HG02970 (cell line): ENCODE data around the gene KAZN.

ENCODE experiments used
- ATAC-seq: cut with Tn5 transposase; IDR thresholded peaks from one replicate; pipeline ENCODE4 v1.9.1; 2021; ENCODE audit warnings: mild to moderate bottlenecking, moderate library complexity, moderate number of reproducible peaks; ENCODE audit not compliant: unreplicated experiment, low FRiP score

The KAZN gene

DNA sequence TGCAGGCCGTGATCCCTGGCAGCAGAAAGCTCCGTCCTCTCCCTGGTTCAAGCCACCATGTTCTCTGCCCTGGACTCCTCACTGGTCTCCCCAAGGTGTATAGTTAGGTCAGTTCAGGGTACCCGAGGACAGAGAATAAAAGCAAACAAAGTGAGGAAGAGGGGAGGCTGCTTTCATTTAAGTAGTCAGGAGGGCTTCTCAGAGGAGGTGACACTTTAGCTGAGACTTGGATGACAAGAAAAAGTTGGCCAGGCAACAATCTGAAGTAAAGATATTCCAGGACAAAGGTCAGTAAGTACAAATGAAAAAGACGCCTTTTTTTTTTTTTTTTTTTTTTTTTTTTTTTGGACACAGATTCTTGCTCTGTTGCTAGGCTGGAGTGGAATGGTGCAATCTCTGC, 297.2 kb downstream of the KAZN start:
- no peak for ATAC-seq

DNA sequence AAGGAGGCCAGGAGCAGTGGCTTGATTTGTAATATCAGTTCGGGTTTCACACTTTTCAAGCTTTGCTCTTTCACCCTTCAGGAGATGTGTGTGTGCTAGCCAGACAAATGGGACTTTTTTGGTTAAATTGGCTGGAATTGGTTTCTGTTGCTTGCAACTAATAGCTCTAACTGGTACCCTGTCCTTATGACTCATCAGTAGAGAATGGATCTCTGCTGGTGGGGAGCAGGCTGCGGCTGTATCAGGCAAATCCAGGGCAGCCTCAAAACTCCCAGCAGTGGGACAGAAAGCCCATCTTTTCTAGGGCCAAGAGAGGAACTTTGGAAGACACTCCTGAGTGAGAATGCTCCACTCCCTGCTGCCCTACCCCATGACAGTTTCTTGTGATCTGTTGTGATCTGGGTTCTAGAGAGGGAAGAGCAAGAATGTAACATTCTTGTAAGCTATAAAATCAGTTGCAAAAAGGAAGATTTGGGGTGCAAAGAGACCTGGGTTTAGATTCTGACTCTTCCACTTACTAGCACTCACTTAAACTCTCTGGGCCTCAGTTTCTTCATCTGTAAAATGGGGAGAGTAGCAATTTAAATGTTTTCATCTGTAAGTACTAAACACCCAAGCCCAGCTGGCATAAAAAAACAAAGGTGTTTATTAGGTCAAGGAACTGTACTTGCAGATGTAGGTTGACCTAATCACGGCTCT, 298.0 kb downstream of the KAZN start:
- no peak for ATAC-seq

DNA sequence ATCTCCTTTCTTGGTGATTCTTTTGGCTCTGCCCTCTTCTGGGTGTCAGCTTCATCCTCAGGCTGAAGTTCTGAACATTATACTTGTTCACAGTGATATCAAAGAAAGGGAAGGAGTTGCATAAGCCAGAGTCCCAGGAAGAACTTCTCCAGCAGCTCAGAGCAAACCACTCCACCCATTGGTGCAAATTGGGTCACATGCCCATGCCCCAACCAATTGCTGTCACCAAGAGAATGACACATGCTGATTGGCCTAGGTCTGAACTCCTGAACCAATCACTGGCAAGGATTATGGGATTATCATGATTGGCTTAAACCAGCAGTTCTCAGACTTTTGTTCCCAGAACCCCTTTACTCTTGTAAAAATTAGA, 298.6 kb downstream of the KAZN start:
- no peak for ATAC-seq

DNA sequence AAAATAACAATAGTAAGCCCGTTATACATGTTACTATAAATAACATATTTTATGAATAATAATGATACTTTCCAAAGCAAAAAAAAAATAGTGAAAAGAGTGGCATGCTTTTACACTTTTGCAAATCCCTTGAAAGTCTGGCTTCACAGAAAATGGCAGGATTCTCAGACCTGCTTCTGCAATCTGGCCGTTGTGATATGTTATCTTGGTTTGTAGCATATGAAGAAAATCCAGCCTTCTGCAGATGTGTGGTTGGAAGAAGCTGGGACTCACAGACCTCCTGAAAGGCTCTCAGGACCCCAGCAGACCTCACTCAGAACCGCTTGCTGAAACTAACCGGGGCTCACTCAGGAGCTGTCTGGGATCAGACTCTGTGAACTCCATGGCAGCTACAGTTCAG, 299.1 kb downstream of the KAZN start:
- no peak for ATAC-seq

DNA sequence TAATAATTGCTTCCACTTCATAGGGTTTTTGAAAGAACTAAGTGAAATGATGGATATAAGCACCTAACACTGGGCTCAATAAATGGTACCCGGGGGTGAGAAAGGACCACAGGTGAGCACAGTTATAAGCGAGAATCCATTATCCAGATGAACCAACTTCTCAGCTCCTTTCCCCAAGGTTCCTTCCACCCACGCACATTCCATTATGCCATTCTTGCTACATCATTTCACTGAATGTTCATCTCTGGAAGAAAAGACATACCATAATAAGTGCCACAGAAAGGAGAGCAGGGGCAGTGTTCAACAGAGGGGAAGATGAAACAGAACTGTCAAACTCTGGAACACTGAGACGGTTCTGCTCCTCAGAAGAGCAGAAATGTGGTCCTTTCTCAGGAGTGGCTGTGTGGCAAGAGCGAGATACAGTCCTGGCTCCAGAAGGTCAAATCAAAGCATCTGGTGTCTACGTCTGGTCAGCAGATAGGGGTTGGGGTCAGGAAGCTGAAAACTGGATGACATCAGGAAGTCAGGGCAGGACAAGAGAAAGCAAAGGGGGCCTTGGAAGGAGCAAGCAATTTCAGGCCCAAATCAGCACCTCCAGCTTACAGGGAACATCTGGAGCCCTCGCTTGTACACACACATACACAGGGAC, 299.6 kb downstream of the KAZN start:
- no peak for ATAC-seq

DNA sequence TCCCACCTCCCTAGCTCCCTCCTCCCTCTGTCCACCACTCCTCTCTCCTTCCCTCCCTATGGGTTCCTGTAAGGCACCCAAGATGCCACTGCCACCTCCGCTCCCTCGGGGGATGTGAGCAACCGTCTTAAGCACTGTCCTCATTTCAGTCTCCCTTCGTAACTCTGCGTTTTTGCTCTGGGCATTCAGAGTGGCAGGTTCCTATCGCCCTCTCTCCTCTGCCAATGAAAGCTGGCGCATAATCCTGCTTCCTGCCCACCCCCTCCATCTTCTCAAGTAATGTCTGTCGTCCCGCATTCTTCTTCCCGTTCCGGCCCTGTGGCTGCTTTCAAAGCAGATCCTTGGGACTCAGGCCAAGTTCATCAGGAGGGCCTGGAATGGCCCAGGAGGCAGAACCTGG, 301.2 kb downstream of the KAZN start:
- ATAC-seq: no peak

DNA sequence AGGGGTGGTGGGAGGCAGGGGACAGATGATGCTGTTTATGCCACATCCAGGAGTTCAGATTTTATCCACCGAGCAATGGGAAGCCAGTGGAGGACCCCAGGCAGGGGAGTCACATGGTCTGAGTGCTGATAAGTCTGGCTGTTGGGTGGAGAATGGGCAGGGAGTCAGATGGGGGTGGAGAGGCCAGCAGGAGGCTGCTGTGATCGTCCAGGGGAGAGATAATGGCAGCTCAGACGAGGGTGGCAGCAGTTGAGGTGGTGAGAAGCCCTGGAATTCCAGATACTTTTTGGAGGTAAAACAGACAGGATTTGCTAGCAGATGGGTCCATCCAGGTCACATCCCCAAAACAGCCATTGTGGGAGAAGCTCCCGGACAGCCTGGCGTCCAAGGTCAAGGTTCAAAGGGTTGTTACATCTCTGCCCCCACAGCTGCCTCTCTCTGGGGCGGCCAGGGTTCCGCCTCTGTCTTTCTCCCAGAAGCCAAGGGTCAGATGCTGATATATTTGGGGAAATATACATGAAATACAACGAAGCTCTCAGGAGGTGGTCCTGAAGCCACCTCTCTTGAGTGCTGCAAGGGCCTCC, 303.0 kb downstream of the KAZN start:
- ATAC-seq: no peak

DNA sequence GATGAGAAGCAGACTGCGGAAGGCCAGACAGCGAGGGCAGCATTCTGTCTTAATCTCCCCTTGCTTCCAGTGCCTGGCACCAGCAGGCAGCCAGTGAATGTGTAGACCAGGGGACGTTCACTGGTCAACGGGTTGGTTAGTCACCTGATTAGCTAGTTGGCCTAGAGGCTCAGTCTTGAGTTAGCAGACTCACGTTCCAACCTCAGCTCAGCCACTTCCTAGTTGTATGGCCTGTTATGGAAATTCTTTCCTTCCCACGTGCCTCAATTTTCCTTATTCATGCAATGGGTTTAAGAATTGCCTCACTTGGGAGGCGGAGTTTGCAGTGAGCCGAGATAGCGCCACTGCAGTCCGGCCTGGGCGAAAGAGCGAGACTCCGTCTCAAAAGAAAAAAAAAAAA, 305.4 kb downstream of the KAZN start:
- ATAC-seq: no peak

DNA sequence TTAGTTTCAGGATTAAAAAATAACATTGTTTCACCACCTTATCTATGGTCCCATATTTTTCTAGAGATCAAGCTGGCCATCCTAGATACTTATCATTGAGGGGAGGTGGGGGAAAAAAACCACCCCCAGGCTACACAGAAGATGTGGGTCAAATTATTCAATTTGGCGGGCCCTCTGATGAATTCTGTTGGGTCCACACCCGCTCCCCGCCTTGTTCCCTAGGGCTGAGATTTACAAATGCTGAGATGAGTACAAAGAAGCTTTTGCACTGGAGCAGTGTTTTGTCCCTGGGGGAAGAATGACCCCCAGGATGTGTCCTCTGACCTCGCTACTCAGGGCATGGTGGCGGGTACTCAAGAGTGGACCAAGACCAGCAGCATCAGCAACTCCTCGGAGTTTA, 308.2 kb downstream of the KAZN start:
- no peak for ATAC-seq

DNA sequence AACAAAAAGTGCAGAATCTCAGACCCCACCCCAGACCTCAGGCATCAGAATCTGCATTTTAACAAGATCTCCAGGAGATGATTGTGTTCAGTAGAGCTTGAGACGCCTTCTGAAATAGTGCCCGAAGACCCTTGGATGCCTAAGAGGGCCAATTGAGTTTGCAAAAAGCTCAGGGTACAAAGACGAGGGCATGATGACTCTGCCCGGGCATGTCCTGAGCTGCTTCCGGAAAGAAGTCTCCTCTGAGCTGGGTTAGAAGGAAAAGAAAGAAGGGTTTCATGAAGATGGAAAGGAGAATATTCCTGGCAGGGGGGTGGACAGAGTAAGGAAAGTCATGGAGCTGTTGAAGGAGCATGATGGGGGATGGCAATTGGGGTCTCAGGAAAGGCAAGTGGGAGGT, 308.9 kb downstream of the KAZN start:
- no peak for ATAC-seq

DNA sequence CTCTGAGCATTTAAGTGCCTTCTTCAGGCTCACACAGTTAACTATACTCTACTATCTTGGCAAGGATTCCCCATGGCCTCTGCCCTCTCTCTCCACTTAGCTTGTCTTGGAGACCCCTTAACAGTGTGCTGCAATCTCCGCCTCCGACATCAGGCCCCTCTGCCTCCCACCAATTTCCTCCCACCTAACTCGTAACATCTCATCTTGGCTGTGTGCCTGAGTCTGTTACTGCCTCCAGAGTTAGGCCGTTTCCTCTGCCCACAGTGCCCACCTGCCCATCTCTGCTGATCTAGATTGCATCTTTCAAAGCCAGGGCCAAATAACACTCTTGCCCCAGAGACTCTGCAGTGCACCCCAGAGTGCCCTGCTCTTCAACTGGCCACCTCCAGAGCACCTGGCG, 310.8 kb downstream of the KAZN start:
- ATAC-seq: no peak

DNA sequence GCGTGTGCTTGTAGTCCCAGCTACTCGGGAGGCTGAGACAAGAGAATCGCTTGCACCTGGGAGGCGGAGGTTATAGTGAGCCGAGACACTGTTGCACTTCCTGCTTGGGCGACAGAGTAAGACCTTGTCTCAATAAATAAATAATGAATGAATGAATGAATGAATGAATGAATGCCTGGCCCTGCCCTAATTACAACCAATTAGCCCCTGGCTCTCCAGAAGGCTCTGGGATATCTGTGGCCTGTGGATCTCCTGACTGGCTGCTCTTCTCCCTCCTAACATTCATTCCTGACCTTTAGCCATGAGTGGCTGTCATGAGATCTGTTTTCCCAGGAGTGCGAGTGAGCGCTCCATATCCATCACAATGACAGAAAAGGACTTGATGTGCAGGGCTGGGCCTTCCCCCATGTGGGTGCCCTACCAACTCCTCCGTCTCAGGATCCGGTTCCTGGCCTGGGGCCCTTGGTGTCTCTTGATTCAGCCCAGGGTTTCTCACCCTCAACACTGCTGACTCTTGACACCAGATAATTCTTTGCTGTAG, 311.5 kb downstream of the KAZN start:
- no peak for ATAC-seq

DNA sequence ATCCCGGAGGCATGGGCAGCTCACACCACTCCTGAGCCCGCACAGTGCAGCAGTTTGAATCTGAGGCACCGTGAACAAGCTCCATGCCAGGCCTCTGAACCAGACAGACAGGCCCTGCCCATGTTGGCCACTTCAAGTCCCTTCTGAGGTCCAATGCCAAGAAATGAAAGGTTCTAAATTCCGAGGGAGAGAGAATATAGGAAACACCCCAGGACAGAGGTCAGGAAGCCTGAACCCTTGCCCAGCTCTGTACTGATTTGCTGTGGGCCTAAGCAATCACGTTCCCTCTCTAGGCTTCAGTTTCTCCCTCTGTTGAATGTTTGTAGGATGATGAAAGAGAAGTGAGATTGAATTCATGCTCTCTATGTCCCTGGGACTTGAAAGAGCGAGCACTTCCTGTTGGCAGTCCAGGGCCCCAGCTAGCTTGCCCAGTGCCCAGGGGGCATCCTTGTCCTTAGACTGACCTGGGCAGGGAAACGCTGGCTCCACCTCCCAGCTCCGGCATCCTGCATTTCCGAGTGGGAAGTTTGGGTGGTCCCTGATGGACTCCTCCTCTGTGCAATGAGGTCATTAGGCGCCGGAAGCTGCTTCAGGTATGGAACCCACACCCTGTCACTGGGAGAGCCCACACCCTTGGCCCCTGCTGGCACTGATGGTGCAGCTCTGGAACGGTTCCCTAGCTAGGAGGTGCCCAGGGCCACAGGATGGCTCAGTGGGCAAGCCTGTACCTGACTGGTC, 312.7 kb downstream of the KAZN start:
- ATAC-seq: no peak

DNA sequence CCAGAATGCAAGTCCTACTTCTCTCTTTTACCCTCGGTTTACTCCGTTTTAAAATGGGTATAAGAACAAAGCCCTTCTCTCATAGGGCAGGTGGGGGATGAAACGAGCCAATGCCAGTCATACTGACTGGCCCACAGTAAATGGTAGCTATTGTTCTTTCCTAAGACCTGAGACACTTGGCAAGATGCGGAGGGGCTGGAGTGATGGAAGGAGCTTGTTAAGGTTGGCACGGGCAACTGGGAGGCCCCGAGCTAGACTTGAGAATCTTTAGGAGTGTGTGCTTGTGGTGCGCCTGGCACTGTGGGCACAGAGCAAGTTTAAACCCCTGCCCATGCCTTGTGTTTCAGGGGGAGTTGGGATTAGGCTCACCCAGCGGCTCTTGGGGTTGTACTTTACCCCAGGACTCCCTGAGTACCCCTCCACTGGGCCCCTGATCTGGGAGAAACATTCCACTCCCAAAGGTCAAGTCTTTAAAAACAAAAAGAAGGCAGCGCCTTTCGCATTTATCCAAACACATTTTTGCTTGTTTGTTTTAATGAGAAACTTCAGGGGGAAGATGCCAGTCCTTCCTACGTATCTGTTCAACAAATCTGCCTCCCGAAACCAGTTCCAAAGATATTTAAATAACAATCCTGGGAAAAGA, 314.5 kb downstream of the KAZN start:
- ATAC-seq: no peak

DNA sequence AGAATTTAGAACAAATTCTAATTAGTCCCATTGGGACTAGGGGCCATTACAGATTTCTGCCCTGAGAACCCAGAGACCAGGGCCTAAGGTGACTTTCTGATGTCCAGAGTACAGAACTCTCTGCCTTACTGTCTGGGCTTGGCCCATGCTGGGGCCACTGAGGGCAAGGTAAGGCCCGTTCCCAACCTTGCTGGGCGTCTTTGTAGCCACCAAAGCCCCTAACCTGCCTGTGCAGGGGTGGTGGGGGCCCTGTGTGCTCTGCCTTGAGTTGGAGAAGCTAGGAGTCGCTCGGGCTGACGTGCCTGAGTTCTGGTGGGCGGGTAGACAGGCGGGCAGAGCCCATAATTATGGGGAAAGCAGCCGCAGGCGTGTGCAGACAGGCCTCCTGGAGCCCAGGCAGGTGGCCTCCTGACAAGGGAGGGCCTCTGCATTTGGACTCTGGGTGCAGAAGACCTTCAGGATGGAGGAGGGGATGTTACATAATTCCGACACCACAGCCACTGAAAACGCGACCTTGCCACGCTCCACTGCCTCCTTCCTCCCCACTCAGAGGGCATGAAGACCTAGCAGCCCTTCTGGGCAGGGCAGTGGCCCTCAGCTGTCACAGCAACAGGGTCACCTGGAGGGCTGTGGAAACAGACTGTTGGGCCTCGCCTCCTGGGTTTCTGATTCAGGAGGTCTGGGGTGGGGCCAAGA, 315.1 kb downstream of the KAZN start:
- ATAC-seq: no peak

DNA sequence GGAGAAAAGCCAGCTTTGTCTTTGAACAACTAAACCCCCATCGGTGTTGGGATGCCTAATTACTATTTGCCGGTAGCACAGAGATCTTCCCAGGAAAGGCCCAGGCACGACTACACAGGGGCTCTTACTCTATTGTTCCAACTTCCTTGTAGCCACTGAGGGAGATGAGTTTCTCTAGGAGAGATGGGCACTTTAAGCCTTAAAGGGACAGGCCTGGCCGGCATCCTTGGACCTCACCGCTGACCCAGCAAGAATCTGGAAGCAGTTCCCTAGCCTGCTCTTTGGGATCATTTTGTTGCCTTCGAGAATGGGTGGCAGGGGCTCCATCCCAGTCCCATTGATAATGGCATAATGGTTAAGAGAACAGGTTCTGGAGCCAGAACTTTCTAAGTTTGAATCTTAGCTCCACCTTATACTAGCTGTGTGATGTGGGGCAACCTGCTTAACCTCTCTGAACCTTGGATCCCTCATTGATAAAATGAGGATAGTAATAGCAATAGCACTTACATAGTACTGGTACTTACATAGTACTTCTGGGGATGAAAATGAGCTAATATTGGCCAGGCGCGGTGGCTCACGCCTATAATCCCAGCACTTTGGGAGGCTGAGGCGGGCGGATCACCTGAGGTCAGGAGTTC, 316.0 kb downstream of the KAZN start:
- ATAC-seq: no peak

DNA sequence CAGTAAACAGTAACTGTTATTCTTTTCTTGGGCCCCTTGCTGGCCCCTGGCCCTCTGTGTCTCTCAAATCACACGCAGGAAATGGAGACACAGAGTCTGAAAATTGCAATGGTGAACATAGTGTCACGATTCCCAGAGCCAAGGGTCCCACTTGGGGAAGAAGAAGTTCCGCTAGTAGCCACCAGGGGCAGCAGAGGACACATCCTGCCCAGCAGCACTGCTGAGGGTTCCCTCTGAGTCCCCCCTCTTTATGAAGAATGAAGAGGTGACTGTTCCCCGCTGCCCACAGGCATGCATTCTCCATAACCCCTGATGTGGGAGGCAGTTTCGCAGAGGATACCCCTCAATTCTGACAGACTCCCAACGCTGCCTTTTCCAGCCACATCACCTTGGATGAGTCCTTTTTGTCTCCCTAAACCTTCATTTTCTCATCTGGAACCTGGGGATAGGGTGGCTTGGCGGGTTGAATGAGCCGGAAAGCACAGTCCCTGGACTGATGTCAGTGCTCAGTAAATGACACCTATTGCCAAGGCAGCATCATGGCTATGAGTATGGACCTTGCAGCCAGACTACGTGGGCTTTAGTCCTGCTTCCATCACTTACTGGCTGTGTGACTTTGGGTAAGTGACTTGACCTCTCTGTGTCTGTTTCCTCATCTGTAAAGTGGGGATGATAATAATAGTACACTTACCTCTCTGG, 317.0 kb downstream of the KAZN start:
- ATAC-seq: no peak

DNA sequence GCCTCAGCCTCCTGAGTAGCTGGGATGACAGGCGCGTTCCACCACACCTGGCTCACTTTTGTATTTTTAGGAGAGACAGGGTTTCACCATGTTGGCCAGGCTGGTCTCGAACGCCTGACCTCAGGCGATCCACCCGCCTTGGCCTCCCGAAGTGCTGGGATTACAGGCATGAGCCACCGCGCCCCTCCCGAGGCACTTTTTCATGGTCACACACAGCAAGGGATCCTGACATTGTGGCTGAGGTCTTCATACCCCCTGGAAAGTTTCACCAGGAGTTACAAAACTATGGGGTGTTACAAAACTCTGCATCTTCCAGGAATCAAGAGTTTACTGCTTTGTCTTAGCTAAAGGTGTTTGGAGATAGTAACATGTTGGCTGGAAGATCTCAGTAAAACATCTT, 320.8 kb downstream of the KAZN start:
- no peak for ATAC-seq

DNA sequence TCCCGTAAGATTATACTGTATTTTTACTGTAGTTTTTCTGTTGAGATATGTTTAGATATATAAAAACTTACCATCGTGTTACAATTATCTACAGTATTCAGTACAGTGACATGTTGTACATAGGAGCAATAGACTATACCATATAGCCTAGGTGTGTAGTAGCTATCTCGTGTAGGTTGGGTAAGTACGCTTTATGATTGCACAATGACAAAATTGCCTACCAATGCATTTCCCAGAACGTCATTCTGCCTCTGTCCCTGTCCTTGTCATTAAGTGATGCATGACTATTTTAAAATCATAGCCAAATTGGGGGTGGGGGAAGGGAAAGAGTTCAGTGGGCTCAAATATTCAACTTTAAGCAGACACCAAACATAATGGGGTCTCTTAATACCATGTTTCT, 321.3 kb downstream of the KAZN start:
- ATAC-seq: no peak
